Tibial artery (tissue), 4 donors: ENCODE data around the gene CDS1.

Source experiments
- DNase-seq, 2 donors: peaks; one replicate each; pipeline ENCODE4 v3.0.0-alpha.2; 2019
- H3K27ac ChIP-seq, 2 donors: fragments of 200-600 bp; sonication (generic) in 1 of 2; 1 replicate in 1 of 2; 2 replicates in 1 of 2; pipeline ENCODE4 v1.5.1; 2018 to 2019; ENCODE audit warnings: mild to moderate bottlenecking in 1 of 2
- H3K27me3 ChIP-seq, 2 donors: fragments of 200-600 bp; sonication (generic) in 1 of 2; one replicate each; pipeline versions ENCODE4 v1.5.1 to v1.6.0; 2016 to 2019
- H3K36me3 ChIP-seq, 3 donors: fragments of 200-600 bp; sonication (generic) in 2 of 3; one replicate each; pipeline ENCODE4 v1.5.1; 2016 to 2019; ENCODE audit warnings: mild to moderate bottlenecking in 2 of 3
- H3K4me1 ChIP-seq, 4 donors: fragments of 200-600 bp; sonication (generic) in 2 of 4; 1 replicate in 3 of 4; 2 replicates in 1 of 4; pipeline ENCODE4 v1.5.1; 2016 to 2019
- H3K4me3 ChIP-seq, 2 donors: fragments of 200-600 bp; sonication (generic) in 1 of 2; 1 replicate in 1 of 2; 2 replicates in 1 of 2; pipeline ENCODE4 v1.5.1; 2018 to 2019; ENCODE audit warnings: mild to moderate bottlenecking in 2 of 2
- H3K9me3 ChIP-seq, 3 donors: fragments of 200-600 bp; sonication (generic) in 1 of 3; one replicate each; pipeline ENCODE4 v1.5.1; 2016 to 2019
- intact Hi-C: fragments of 100-400 bp; cut with DNase I; formaldehyde crosslinking; loops from one replicate; pipeline ENCODE4 v1.15.0; 2023; ENCODE audit warnings: low total_unique reads
- TF ChIP-seq, protein P1 (sequence below), 2 experiments: fragments of 200-600 bp in 1 of 2; fragments of 450-650 bp in 1 of 2; IDR thresholded peaks; one replicate each; pipeline ENCODE4 v1.5.1; 2017 to 2019; ENCODE audit warnings: antibody characterized with exemption in 2 of 2, mild to moderate bottlenecking in 1 of 2, moderate library complexity in 1 of 2

CDS1 gene

DNA sequence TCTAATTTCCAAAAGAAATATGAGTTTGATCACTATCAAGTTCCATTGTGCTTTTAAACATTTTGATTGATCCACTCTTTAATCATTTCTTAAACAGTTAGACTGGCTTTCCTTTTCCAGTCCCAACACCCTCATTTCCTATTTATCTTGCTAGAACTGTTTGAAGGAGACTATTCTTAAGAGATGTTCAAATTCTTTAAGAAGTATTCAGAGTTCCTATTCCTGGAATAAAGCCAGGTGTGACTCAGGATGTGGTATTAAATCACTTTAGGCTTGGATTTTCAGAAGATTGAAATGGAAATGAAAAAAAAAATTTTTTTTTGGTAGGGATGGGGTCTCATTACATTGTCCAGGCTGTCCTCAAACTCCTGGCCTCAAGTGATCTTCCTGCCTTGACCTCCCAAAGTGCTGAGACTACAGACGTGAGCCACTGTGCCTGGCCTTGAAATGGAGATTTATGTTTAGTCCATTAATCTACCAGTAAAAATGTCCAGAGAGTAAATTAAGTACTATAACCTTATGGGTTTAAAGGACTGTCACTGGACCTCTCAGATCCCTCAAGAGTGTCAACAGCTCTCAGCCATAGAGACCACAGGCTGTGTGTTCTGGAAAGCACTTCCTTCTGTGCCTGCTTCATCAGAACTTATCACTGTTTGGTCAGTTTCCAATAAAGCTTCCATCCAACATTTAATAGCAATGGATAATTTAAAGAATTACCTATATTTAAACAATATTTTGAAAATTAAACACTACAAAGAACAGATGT is 90.7 kb downstream of the CDS1 start:
- H3K4me1 ChIP-seq = peaks cover 0 to 10% (median 0%) of the 10 kb centered on the region in 4 donors
- intact Hi-C loops = no loop called here
- no peak overlapping the region for H3K27ac ChIP-seq
- no peaks in the 10 kb centered on the region for H3K9me3 ChIP-seq
- no peak overlapping the region for H3K4me3 ChIP-seq
- TF ChIP-seq, protein P1, sequence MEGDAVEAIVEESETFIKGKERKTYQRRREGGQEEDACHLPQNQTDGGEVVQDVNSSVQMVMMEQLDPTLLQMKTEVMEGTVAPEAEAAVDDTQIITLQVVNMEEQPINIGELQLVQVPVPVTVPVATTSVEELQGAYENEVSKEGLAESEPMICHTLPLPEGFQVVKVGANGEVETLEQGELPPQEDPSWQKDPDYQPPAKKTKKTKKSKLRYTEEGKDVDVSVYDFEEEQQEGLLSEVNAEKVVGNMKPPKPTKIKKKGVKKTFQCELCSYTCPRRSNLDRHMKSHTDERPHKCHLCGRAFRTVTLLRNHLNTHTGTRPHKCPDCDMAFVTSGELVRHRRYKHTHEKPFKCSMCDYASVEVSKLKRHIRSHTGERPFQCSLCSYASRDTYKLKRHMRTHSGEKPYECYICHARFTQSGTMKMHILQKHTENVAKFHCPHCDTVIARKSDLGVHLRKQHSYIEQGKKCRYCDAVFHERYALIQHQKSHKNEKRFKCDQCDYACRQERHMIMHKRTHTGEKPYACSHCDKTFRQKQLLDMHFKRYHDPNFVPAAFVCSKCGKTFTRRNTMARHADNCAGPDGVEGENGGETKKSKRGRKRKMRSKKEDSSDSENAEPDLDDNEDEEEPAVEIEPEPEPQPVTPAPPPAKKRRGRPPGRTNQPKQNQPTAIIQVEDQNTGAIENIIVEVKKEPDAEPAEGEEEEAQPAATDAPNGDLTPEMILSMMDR (IDR thresholded peaks at IDR 0.05) = no peak
- DNase-seq = no peak
- no peaks in the 10 kb centered on the region for H3K27me3 ChIP-seq
- peaks cover 60 to 86% (median 83%) of the 10 kb centered on the region in 3 donors for H3K36me3 ChIP-seq

DNA sequence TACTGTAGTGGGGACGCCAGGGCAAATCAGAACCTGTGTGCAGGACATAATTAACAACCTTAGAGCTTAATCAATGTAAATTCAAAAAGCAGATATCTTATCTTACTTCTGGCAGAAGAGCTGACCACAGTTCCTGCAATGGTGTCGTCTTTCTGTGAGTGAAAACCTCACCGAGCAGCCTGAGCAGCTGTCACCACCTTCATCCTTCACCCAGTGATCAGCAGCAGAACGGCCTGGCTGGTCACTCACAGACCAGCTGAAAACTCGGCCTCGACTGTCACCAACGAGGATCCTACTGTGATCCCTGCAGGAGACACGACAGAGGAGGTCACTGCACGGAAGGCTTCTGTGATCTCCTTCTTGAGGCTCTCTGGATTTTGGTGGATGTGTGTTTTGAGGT is 94.2 kb downstream of the CDS1 start:
- H3K36me3 ChIP-seq = peaks cover 67 to 93% (median 70%) of the 10 kb centered on the region in 3 donors

DNA sequence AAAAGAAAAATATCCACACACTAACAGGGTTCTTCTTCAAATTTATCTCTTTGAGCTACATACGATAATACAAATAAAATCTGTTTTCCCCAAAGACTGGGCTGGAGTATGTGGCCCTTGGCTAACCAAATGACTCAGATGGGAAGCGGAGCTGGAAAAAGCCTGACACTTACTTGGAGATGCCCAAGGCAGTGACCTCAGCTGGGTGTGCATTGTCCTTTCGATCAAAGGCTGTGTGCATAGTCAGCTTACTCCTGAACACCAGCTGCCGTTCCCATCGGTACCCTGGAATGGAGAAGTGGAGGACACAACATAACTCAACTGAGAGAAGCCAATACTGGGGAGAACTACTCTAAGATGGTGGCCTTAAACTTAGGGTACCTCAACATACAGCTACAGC is 95.1 kb downstream of the CDS1 start:
- no peaks in the 10 kb centered on the region for H3K27me3 ChIP-seq
- H3K27ac ChIP-seq = no peak overlapping the region
- H3K4me1 ChIP-seq = peaks cover 0 to 25% (median 11%) of the 10 kb centered on the region in 4 donors
- DNase-seq = no peak
- TF ChIP-seq, protein P1 (IDR thresholded peaks at IDR 0.05) = no peak
- intact Hi-C loops = no loop called here
- peaks cover 66 to 93% (median 70%) of the 10 kb centered on the region in 3 donors for H3K36me3 ChIP-seq
- no peak overlapping the region for H3K4me3 ChIP-seq
- no peaks in the 10 kb centered on the region for H3K9me3 ChIP-seq

More for the DNA sequence above, 94.2 kb downstream of the CDS1 start:
- no peak for DNase-seq
- Histone ChIP-seq H3K9me3 (no peaks in the 10 kb centered on the region), H3K27me3 (no peaks in the 10 kb centered on the region), H3K27ac (no peak overlapping the region), H3K4me1 (peaks cover 0 to 16% (median 6%) of the 10 kb centered on the region in 4 donors), H3K4me3 (no peak overlapping the region)
- TF ChIP-seq, protein P1 (IDR thresholded peaks at IDR 0.05) = no peak
- intact Hi-C loops = no loop called here

DNA sequence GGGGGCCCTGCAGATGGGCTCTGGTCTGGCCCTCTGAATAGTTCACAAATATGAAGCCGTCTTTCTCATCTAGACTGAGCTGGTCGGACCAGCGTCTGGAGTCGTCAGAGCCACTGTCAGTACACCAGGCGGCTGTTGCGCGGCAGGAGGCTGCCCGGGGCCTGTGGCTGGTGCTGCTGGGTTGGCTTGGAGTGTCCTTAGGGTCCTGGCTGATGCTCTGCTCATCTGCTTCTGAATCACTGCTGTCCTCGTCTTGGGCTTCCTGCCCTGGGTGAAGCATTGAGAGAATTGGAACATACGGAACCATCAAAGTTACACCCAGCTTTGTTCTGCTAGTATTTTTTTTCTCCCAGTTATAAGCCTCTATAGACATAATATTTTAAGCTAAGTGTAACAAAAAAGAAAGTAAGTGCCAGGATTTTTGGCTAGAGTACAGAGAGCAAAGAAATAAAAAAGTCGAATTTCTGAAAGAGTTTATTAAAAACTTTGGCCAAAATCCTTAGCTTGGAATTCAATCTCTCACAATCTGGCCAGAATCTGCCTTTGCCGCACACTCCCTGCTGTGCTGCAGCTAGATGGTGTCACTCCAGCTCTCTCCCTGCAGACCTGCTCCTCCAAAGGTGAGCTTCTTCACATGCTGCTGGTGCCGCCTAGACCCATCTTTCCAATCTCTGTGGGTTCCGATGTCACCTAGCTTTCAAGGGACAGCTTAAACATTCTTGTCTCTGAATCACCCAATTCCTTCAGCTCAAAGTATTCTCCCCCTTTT is 96.2 kb downstream of the CDS1 start:
- DNase-seq = peak; percentile 54 to 72
- TF ChIP-seq, protein P1 (IDR thresholded peaks at IDR 0.05) = no peak
- H3K27me3 ChIP-seq = no peaks in the 10 kb centered on the region
- intact Hi-C loops = no loop called here
- H3K36me3 ChIP-seq = peaks cover 71 to 100% (median 81%) of the 10 kb centered on the region in 3 donors
- H3K27ac ChIP-seq = no peak overlapping the region
- no peak overlapping the region for H3K4me3 ChIP-seq
- no peaks in the 10 kb centered on the region for H3K9me3 ChIP-seq
- H3K4me1 ChIP-seq = peaks cover 0 to 18% (median 12%) of the 10 kb centered on the region in 4 donors

DNA sequence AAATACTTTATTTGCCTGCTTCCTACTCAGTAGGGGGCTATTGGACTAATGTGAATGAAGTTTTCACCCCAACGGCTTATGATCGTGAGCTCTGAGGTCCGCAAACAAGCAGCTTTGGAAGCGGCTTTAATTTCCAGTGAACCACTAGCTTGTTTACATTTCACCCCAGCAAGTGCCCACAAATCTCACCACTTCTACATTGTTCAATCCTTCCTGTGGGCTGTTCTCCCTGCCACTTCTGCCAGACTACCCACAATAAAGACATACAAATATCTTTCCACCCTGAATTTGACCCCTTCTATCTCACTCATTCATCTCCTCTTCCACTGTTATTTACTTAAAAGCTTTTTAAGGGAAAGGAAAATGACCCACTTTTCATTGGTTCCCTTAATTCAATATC is 98.0 kb downstream of the CDS1 start:
- Histone ChIP-seq H3K36me3 (peaks cover 72 to 100% (median 83%) of the 10 kb centered on the region in 3 donors), H3K27me3 (no peaks in the 10 kb centered on the region), H3K27ac (no peak overlapping the region), H3K9me3 (no peaks in the 10 kb centered on the region), H3K4me1 (peaks cover 0 to 18% (median 11%) of the 10 kb centered on the region in 4 donors), H3K4me3 (no peak overlapping the region)
- TF ChIP-seq, protein P1 (IDR thresholded peaks at IDR 0.05) = no peak
- DNase-seq = no peak
- intact Hi-C loops = no loop called here
